NCI-H82 treated with DMSO at 0.1 percent for 48 hours (cell line): ENCODE measurements around the gene FAM83F.

Experiments used
- DNase-seq: peaks from one replicate; lab custom pipeline; 2025; ENCODE audit not compliant: unreplicated experiment; lab: John Stamatoyannopoulos, UW

The FAM83F gene

DNA sequence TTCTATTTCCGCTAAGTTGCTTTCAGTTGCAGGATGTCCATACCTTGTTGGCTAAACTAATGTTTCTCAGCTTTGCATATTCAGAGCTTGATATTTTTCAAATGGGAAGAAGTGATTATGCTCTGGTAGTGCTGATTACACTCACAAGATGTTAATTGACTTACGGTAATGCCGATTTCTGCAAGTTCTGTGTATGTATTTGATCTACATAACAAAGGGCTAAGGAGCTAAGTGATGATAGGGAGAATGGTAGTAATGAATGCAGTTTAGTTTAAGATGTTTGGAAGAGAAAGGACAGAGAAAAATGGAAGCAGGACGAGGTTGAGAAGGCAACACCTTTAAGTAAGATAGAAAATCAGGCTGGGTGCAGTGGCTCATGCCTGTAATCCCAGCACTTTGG is 61.4 kb downstream of the FAM83F start:
- no peak for DNase-seq

DNA sequence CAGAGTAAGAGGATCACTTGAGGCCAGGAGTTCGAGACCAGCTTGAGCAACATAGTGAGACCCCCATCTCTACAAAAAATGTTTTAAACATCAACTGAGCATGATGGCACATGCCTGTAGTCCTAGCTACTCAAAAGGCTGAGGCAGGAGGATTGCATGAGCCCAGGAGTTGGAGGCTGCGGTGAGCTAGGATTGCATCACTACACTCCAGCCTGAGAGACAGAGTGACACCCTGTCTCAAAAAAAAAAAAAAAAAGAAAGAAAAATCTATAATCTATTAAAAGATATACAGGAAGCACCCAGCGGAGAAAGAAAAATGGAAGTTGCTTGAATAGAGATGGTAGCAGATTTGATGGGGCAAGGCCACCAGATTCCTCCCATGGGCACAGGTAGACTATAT is 61.8 kb downstream of the FAM83F start:
- DNase-seq, result no peak

- DNase-seq, result no peak
These were observed 62.9 kb downstream of the FAM83F start for GRCh38 chr22:40057652-40058051.

DNA sequence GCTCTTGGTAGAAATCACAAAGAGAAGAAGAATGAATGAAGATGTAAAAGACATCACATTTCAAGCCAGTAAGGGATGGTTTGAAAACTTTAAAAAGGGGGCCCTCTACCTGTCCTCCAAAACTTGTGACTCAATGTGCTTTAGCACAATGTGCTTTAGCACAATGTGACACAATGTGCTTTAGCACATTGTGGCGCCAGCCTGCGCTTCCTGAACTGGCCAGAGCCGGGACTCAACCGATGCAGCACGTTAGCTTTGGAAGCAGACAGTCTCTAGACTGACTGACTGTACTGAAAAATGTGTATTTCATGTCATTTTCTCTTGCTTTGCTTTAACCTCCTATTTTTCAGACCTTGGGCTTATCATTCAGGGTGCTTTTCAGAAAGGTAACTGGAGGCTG is 63.5 kb downstream of the FAM83F start:
- no peak for DNase-seq

GRCh38 chr22:40065981-40066380 is 71.2 kb downstream of the FAM83F start:
- no peak for DNase-seq

- DNase-seq, result no peak
These were observed 72.9 kb downstream of the FAM83F start for GRCh38 chr22:40067639-40068038.

- DNase-seq, result no peak
These were observed 75.9 kb downstream of the FAM83F start for GRCh38 chr22:40070701-40071100.

- no peak for DNase-seq
These were observed 77.0 kb downstream of the FAM83F start for GRCh38 chr22:40071720-40072119.

DNA sequence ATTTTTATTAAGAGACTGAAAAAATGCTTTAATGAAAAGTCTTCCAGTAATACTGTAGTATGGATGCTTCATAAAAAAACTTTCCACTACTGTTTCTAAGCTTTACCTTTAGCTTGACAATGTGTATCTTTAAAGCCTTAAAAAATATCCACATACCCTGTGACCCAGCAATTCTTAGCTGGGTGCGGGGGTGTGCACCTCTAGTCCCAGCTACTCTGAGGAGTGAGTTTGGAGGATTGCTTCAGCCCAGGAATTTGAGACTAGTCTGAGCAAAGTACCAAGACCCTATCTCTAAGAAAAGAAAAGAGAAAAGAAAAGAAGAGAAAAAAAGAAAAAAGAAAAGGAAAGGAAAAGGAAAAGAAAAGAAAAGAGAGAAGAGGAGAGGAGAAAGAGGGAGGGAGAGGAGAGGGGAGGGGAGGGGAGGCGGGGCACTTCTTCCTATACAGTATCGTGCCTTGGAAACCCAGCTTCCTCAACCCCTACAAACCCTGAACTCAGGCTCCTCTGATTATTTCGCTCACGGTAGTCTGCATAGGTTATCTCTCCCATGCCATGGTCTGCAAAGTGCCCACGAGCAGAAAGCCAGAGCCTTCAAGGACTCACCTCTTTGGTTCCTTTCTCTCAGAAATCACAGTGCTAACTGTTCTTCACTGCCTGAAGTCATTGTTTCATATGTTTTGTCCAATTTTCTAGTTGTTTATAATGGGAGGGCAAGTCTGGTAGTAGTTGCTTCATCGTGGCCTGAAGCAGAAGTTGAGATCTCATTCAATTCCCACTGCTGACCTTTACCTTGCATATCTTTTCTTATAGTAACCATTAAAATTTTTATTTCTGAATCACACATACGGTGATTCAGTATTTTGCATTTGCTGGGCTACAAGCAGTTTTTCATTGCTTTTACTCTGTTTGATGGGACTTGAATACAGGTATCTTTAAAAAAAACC is 82.2 kb downstream of the FAM83F start:
- DNase-seq, result no peak

GRCh38 chr22:40077646-40078016 is 82.9 kb downstream of the FAM83F start:
- no peak for DNase-seq

DNA sequence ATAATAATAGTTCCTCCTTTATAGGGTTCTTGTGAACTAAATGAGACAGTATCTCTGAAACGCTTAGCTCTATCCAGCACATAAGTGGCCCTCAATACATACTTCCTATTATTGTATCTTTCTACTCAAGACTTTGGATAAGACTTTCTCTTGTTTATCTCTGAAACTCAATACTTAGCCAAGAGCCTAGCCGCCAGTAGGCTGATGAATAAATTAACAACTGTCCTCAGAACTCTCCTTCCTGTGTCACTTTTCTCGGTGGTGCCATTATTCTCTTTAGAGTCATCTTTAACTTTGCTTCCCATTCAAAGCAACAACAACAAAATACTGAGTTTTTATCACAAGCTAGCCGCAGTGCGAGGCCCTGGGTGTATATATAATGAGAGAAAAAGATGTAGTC is 86.9 kb downstream of the FAM83F start:
- DNase-seq, result no peak

DNA sequence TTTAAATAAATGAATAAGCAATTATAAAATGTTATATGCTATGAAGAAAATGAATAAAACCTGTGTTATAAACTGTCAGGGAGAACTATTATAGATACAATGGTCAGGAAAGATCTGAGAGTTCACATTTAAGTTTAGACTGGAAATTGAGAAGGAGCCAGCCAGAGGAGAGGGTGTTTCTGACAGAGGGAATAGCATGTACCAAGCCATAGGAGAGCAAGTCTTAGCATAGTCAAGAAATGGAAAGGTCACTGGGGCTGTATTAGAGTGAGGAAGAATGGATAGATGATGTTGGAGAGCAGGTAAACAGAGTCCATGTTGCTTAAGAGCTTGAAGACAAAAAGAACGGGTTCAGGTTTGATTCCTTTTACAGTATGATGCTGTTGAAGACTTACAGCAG is 87.4 kb downstream of the FAM83F start:
- no peak for DNase-seq

DNA sequence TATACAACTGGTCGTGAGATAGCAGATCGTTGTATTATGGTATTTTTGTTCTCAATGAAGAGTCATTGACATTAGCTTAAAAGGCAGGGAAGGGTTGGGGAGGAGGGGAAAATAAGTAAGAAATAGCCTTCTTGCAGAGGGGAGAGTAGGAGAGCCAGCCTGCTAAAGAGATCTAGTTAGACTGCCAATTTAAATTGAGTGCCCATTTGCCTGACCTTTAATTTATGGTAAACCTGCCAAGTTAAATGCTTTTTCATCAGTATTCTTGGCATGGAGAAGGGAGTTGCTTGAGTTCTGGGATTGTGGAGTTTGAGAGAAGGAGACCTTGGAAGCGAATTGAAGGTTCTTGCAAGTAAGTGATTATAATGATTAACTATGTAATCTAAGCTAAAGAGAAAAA is 89.0 kb downstream of the FAM83F start:
- no peak for DNase-seq

DNA sequence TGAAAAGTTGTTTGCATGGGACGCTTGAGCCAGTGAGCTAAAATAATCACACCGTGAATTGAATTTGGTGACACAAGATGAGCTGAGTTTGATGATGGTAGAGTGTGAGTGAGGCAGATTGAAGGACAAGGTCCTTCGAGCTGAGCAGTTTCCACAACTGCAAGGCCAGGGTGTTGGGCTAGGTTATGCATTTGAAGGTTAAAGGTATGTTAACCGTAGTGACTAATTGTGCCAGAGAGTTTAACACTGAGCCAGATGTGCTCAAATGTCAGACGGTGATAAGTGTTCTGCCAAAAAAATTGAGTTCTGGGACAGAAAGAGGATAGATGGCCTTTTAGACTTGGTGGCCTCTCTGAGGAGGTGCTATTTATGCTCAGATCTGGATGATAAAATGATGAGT is 89.5 kb downstream of the FAM83F start:
- no peak for DNase-seq

DNA sequence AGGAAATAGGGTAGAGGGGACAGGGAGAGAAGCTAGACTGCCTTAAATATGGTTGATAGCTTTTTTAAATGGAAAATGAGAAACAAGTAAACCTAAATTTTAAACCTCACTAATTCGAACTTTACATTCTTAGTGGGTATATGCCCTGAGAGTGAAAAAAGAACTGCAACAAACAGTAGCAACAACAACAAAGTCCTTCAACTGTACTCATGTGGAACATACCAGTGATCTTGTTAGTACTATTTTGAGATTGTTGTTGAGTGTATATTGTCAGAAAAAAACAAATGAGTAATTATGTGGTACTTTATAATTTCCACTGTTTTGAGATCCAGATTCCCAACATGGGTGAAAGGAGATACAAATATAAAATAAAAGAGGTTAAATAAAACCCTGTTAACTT is 94.1 kb downstream of the FAM83F start:
- DNase-seq, result no peak
